Fibroblast of villous mesenchyme (primary cell): Measurements from ENCODE around the gene CHST9. TPM values are rescaled to one million over a fixed set of nuclear protein-coding genes. Genes with fewer than 3 reads are reported as not detected.

Experiments
- DNase-seq: peaks from one replicate; pipeline ENCODE4 v3.0.0-alpha.2; 2010; ENCODE audit warnings: low read depth
- H3K4me3 ChIP-seq: 2 replicates; pipeline ENCODE4 v1.5.1; 2011; ENCODE audit warnings: low read depth, mild to moderate bottlenecking, low read length
- total RNA-seq: library from RNA; depleted of rRNA; stranded (reverse); fragments of >200 nt; gene quantifications from 2 replicates; pipeline ENCODE4 v1.2.3, GENCODE V29; 2012
- TF ChIP-seq, protein P1 (sequence below): IDR thresholded peaks from 2 replicates; pipeline ENCODE4 v1.5.1; 2012; ENCODE audit warnings: low read depth, mild to moderate bottlenecking, low read length; ENCODE audit not compliant: insufficient read depth

Gene CHST9
- total RNA-seq, 1 donor = not detected

DNA sequence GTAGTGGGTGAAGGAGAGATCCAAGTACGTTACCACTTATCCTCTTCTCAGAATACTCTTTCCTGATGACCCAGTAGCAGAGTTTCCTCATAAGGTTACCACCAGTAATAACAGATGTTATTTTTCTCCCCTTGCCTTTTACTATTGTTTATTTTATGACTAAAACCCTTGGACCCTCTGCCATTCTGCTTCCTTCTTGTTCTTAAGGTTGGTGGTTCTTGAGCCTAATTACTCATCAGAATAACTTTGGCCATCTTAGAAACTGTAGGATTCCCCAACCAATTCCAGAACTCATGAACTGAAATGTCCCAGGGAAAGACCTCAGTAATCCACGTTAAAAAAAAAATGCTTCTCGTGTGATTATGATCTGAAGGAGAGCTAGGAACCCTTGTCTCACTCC is 64.9 kb downstream of the CHST9 start:
- TF ChIP-seq, protein P1, sequence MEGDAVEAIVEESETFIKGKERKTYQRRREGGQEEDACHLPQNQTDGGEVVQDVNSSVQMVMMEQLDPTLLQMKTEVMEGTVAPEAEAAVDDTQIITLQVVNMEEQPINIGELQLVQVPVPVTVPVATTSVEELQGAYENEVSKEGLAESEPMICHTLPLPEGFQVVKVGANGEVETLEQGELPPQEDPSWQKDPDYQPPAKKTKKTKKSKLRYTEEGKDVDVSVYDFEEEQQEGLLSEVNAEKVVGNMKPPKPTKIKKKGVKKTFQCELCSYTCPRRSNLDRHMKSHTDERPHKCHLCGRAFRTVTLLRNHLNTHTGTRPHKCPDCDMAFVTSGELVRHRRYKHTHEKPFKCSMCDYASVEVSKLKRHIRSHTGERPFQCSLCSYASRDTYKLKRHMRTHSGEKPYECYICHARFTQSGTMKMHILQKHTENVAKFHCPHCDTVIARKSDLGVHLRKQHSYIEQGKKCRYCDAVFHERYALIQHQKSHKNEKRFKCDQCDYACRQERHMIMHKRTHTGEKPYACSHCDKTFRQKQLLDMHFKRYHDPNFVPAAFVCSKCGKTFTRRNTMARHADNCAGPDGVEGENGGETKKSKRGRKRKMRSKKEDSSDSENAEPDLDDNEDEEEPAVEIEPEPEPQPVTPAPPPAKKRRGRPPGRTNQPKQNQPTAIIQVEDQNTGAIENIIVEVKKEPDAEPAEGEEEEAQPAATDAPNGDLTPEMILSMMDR = no peak

DNA sequence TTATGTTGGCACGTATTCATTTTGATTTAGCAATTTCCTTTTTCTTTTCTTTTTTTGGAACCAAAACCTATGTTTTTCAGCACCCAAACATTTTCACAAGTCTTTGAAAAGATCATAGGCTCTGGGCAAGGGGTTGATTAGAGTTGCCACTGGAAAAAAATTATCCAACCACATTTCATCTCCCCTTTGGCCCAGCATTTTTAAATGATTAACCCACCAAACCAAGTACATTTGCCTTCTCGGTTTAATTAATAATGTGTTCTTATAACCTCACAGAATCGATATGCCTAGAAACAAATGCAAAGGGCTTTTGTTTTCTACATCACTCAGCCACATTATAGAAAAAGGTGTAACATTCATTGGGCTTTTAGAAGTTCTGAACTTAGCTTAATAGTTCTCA is 66.1 kb downstream of the CHST9 start:
- H3K4me3 ChIP-seq = no peak overlapping the region
- TF ChIP-seq, protein P1 = no peak
- DNase-seq = no peak

More for the DNA sequence above, 64.9 kb downstream of the CHST9 start:
- DNase-seq = no peak
- no peak overlapping the region for H3K4me3 ChIP-seq

DNA sequence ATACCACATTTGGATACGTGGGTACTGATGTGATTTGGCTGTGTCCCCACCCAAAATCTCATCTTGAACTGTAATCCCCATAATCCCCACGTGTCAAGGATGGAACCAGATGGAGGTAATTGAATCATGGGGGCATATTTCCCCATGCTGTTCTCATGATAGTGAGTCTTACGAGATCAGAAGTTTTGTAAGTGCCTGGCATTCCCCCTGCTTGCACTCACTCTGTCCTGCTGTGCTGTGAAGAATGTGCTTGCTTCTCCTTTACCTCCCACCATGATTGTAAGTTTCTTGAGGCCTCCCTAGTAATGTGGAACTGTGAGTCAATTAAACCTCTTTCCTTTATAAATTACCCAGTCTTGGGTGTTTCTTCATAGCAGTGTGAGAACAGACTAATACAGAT is 70.3 kb downstream of the CHST9 start:
- DNase-seq = no peak
- TF ChIP-seq, protein P1 = no peak
- no peak overlapping the region for H3K4me3 ChIP-seq

DNA sequence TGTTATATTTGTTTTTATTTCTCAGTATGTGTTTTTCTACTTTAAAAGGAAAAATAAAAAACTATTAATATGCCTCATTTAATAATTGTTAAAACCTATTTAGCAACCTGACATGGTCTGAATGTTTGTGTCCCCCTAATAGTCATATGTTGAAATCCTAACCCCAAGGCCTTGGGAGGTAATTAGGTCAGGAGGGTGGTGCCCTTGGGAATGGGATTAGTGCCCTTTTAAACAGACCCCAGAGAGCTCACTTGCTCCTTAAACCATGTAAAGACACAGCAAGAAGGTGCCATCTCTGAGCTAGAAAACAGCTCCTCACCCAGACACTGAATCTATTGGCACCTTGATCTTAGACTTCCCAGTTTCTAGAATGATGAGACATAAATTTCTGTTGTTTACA is 71.8 kb downstream of the CHST9 start:
- H3K4me3 ChIP-seq = no peak overlapping the region
- TF ChIP-seq, protein P1 = no peak
- DNase-seq = no peak

DNA sequence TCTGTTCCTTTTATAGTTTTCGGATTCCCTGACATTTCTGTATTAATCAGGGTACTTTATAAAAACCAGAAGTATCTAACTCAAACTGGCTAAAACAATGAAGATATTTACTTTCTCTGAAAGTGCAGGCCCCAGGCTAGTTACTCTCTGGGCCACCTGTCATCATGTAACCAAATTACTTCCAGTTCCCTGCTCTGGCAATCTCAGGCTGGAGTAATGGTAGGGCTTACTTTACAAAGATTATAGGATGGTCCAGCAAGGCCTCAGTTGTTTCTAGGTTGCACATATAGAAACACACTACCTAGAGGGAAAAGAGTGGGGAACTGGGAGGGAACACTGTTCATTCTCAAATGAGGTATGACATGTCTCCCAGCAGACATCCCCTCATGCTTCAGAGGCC is 74.8 kb downstream of the CHST9 start:
- no peak overlapping the region for H3K4me3 ChIP-seq
- DNase-seq = no peak
- TF ChIP-seq, protein P1 = no peak

DNA sequence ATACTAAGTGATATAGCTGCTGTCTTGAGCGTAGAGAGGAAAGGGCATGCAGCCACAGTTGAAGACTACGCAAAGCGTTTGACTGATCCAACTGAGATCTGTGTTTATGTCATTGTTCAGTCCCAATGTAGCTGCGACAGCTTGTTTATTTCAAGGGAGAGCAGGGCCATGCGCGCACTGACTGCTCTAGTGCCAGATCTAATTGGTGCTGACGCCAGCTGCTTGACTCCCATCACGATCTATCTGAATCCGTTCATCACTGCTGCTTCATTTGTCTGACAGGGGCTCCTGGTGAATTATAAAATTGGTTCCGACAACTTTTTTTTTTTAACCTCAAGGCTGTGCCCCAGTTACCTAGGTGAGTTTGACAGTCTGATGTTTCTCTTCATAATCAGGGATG is 75.7 kb downstream of the CHST9 start:
- TF ChIP-seq, protein P1 = no peak
- no peak overlapping the region for H3K4me3 ChIP-seq
- DNase-seq = no peak

DNA sequence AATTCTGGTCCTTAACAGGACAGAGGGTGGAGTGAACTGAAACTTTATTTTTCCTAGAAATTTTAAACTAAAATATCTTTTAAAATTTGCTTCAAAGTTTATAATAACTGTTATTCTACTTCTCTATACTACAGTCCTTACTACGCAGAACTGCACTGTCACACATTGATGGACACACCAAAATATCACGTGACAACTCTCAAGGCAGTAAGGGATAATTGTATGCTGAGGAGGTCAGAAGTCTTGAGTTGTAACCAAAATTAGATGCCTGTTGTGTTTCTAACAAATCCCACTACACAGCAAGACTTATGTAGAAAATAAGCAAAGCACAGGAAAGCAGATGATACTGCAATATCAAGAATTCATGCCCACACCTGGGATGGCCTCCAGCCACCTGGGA is 76.3 kb downstream of the CHST9 start:
- no peak for DNase-seq
- TF ChIP-seq, protein P1 = no peak
- H3K4me3 ChIP-seq = no peak overlapping the region
